Measurements from ENCODE around the gene DYRK1A.

The DYRK1A gene

GRCh38 chr21:37407719-37408420 is 41.3 kb downstream of the DYRK1A start:
- Mint-ChIP-seq H3K9me3 (no peaks in the 10 kb centered on the region), H3K27me3 (no peaks in the 10 kb centered on the region), H3K4me3 (peak overlapping the region; percentile 19 to 55), H3K4me1 (ENCODE audit: low read depth in 2 of 2) (peaks cover 64 to 78% of the 10 kb centered on the region in 2 donors), H3K36me3 (ENCODE audit: insufficient read depth) (peaks cover 23% of the 10 kb centered on the region), H3K27ac (peak overlapping the region; percentile 55 to 83)
- DNase-seq (no peak), ATAC-seq (replicated peaks) (peak; percentile 34)

- DNase-seq (no peak), ATAC-seq (replicated peaks) (no peak)
- no peaks in the 10 kb centered on the region for H3K9me3 Mint-ChIP-seq
- peaks cover 18% of the 10 kb centered on the region for H3K36me3 Mint-ChIP-seq (ENCODE audit: insufficient read depth)
- no peaks in the 10 kb centered on the region for H3K27me3 Mint-ChIP-seq
- peaks cover 65 to 77% of the 10 kb centered on the region in 2 donors for H3K4me1 Mint-ChIP-seq (ENCODE audit: low read depth in 2 of 2)
- H3K4me3 Mint-ChIP-seq = peak overlapping the region; percentile 3 to 55
- peak overlapping the region; percentile 69 to 83 for H3K27ac Mint-ChIP-seq
These were observed 42.1 kb downstream of the DYRK1A start for GRCh38 chr21:37408464-37409193.

- H3K27ac Mint-ChIP-seq = peak overlapping the region in 1 of 2 donors; percentile 2
These were observed 44.1 kb downstream of the DYRK1A start for GRCh38 chr21:37410639-37411038.

GRCh38 chr21:37412603-37413360 is 46.2 kb downstream of the DYRK1A start:
- H3K36me3 Mint-ChIP-seq (ENCODE audit: insufficient read depth) = peaks cover 13% of the 10 kb centered on the region
- no peaks in the 10 kb centered on the region for H3K27me3 Mint-ChIP-seq
- H3K9me3 Mint-ChIP-seq = no peaks in the 10 kb centered on the region
- peaks cover 59 to 72% of the 10 kb centered on the region in 2 donors for H3K4me1 Mint-ChIP-seq (ENCODE audit: low read depth in 2 of 2)
- ATAC-seq (replicated peaks) (no peak), DNase-seq (no peak)
- H3K27ac Mint-ChIP-seq = peak overlapping the region; percentile 1 to 12
- peak overlapping the region in 1 of 2 donors; percentile 13 for H3K4me3 Mint-ChIP-seq

More at GRCh38 chr21:37410639-37411038, 44.1 kb downstream of the DYRK1A start:
- Mint-ChIP-seq H3K27me3 (no peaks in the 10 kb centered on the region), H3K36me3 (ENCODE audit: insufficient read depth) (peaks cover 14% of the 10 kb centered on the region), H3K4me1 (ENCODE audit: low read depth in 2 of 2) (peaks cover 62 to 78% of the 10 kb centered on the region in 2 donors), H3K4me3 (peak overlapping the region in 1 of 2 donors; percentile 35), H3K9me3 (no peaks in the 10 kb centered on the region)
- DNase-seq = no peak
- ATAC-seq (replicated peaks) = no peak

GRCh38 chr21:37413553-37414291 is 47.1 kb downstream of the DYRK1A start:
- H3K9me3 Mint-ChIP-seq = no peaks in the 10 kb centered on the region
- H3K4me3 Mint-ChIP-seq = no peak overlapping the region
- peaks cover 54 to 74% of the 10 kb centered on the region in 2 donors for H3K4me1 Mint-ChIP-seq (ENCODE audit: low read depth in 2 of 2)
- ATAC-seq (replicated peaks) = no peak
- peak overlapping the region in 1 of 2 donors; percentile 78 for H3K27ac Mint-ChIP-seq
- H3K36me3 Mint-ChIP-seq (ENCODE audit: insufficient read depth) = peaks cover 14% of the 10 kb centered on the region
- no peak for DNase-seq
- no peaks in the 10 kb centered on the region for H3K27me3 Mint-ChIP-seq

- H3K27me3 Mint-ChIP-seq = no peaks in the 10 kb centered on the region
- no peaks in the 10 kb centered on the region for H3K9me3 Mint-ChIP-seq
- DNase-seq (no peak), ATAC-seq (replicated peaks) (no peak)
- H3K4me1 Mint-ChIP-seq (ENCODE audit: low read depth in 2 of 2) = peaks cover 56 to 76% of the 10 kb centered on the region in 2 donors
- H3K4me3 Mint-ChIP-seq = peak overlapping the region in 1 of 2 donors; percentile 37
- peak overlapping the region; percentile 68 to 78 for H3K27ac Mint-ChIP-seq
- H3K36me3 Mint-ChIP-seq (ENCODE audit: insufficient read depth) = peaks cover 15% of the 10 kb centered on the region
These were observed 48.0 kb downstream of the DYRK1A start for GRCh38 chr21:37414292-37415253.

- H3K27ac Mint-ChIP-seq = peak overlapping the region; percentile 68 to 85
- no peaks in the 10 kb centered on the region for H3K27me3 Mint-ChIP-seq
- H3K9me3 Mint-ChIP-seq = no peaks in the 10 kb centered on the region
- DNase-seq (no peak), ATAC-seq (replicated peaks) (peak; percentile 25)
- peaks cover 24% of the 10 kb centered on the region for H3K36me3 Mint-ChIP-seq (ENCODE audit: insufficient read depth)
- peaks cover 53 to 77% of the 10 kb centered on the region in 2 donors for H3K4me1 Mint-ChIP-seq (ENCODE audit: low read depth in 2 of 2)
- peak overlapping the region; percentile 11 to 37 for H3K4me3 Mint-ChIP-seq
These were observed 49.4 kb downstream of the DYRK1A start for GRCh38 chr21:37415939-37416338.

- Mint-ChIP-seq H3K9me3 (no peaks in the 10 kb centered on the region), H3K27me3 (no peaks in the 10 kb centered on the region), H3K4me1 (ENCODE audit: low read depth in 2 of 2) (peaks cover 50 to 75% of the 10 kb centered on the region in 2 donors), H3K27ac (peak overlapping the region in 1 of 2 donors; percentile 68), H3K36me3 (ENCODE audit: insufficient read depth) (peaks cover 25% of the 10 kb centered on the region), H3K4me3 (no peak overlapping the region)
- ATAC-seq (replicated peaks) = no peak
- no peak for DNase-seq
These were observed 50.3 kb downstream of the DYRK1A start for GRCh38 chr21:37416914-37417313.

DNA sequence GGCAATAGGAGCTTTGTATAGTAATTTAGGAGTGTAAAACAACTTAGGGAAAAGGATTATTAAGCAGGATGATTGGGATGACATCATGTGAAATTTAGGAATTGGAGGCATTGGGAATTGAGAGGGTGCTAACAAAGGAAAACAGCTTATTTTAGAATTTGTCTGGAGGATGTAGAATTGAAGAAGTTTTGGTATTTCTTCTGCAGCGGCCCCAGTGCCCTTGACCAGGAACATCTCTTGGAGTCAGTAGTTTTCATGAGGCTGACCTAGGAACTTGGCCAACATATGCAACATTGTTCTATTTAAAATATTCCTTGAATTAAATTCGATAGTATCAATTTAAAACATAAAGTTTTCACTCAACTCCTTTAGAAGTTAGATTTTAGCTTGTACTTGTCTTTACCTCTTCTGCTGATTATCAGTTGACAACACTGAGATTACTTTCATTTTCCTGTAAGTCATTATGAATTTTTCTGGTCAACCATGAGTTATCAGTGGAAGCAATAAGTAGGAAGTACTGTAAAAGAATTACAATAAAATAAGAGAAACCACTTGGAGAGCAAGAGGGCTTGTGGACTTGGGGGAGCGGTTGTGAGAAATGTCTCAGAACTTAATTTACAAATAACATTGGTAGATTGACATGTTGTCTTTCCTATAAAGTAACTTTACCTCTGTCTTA is 52.8 kb downstream of the DYRK1A start:
- DNase-seq = no peak
- H3K4me1 Mint-ChIP-seq (ENCODE audit: low read depth in 2 of 2) = peaks cover 44 to 61% of the 10 kb centered on the region in 2 donors
- H3K36me3 Mint-ChIP-seq (ENCODE audit: insufficient read depth) = peaks cover 41% of the 10 kb centered on the region
- peak overlapping the region; percentile 10 to 56 for H3K4me3 Mint-ChIP-seq
- H3K9me3 Mint-ChIP-seq = no peaks in the 10 kb centered on the region
- ATAC-seq (replicated peaks) = no peak
- no peaks in the 10 kb centered on the region for H3K27me3 Mint-ChIP-seq
- peak overlapping the region; percentile 73 to 83 for H3K27ac Mint-ChIP-seq

GRCh38 chr21:37421306-37421705 is 54.7 kb downstream of the DYRK1A start:
- no peak overlapping the region for H3K27ac Mint-ChIP-seq
- no peak for ATAC-seq (replicated peaks)
- H3K4me3 Mint-ChIP-seq = no peak overlapping the region
- no peaks in the 10 kb centered on the region for H3K9me3 Mint-ChIP-seq
- DNase-seq = no peak
- H3K4me1 Mint-ChIP-seq (ENCODE audit: low read depth in 2 of 2) = peaks cover 32 to 51% of the 10 kb centered on the region in 2 donors
- H3K27me3 Mint-ChIP-seq = no peaks in the 10 kb centered on the region
- H3K36me3 Mint-ChIP-seq (ENCODE audit: insufficient read depth) = peaks cover 46% of the 10 kb centered on the region

DNA sequence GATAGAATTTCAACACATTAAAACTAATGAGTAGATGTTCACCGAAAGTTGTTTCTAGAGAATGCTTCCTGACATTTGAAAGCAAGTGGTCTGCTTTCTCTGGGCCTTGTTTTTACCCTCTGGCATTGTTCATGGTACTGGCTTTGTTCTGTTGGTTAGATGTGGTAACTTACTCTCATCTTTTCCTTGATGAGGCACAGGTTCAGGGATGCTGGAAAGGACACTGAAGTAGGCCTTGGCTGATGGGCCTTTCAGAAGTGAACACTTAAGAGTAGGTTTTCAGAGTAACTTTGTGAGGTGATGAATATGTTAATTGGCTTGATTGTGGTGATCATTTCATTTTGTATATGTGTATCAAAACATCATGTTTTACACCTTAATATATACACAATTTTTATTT is 55.8 kb downstream of the DYRK1A start:
- Mint-ChIP-seq H3K27ac (no peak overlapping the region), H3K27me3 (no peaks in the 10 kb centered on the region), H3K36me3 (ENCODE audit: insufficient read depth) (peaks cover 47% of the 10 kb centered on the region), H3K4me3 (no peak overlapping the region), H3K4me1 (ENCODE audit: low read depth in 2 of 2) (peaks cover 35 to 55% of the 10 kb centered on the region in 2 donors), H3K9me3 (no peaks in the 10 kb centered on the region)
- DNase-seq = no peak
- no peak for ATAC-seq (replicated peaks)

Measured in effector memory CD8-positive, alpha-beta T cell (primary cell).